Medulla oblongata (tissue), 1 donor: ENCODE results near the gene MATN1.

Source experiments
- DNase-seq: peaks from one replicate; pipeline ENCODE4 v3.0.0-alpha.2; 2015; ENCODE audit errors: extremely low spot score

Gene MATN1

DNA sequence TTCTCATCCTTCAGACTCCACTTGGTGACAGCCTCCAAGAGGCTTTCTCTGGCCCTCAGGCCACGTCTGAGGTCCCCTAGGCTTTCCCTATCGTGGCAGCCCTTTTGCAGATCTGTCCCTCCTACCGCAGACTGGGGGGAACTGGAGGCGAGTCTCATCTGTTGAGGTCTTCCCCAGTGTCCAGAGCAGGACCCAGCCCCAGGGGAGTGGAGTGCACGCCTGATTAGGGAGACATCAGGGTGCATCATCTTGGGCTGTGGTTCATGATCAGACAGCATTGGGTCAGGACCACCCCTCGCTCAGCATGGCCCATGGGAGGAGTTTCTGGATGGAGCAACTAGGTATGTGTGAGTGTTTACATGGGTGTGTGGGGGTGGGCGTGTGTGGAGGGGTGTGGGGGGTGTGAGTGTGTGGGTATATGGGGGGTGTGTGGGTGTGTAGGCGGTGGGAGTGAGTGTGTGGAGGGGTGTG is 8.5 kb upstream of the MATN1 start:
- DNase-seq, result no peak

- no peak for DNase-seq
These were observed 7.9 kb upstream of the MATN1 start for GRCh38 chr1:30731109-30731805.

DNA sequence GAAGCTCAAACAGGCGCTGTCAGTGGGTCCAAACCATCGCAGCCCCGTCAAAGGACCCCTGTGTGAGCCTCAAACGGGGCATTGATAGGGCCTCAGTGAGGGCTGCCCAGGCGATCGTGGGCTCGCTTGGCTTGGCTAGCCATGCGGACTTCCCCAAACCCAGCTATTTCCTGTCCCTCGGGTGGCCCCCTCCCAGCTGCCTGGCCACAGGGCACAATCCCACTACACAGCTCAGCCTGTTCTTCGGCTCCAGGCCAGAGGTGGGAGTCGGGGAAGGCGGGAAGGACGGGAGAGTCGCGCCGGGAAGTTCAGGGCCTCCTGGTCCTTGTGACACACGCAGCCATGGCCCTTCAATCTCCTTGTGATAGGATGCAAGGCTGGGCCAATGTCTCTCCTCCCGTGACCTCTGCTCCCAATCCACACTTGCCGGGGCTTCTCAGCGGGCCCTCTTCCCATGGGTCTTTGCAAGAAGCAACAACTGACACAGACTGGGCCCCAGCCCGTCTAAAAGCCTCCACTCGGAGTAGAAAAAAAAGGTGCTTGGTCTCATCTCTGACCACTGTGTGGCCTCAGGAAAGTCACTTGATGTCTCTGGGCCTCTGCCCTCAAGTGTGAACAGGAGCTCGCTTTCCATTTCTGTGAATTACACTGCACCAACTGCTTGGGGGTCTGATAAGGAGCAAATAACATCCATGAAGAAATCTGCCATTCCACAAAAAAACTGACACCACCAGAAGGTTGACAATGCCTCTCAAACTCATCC is 7.1 kb upstream of the MATN1 start:
- no peak for DNase-seq

DNA sequence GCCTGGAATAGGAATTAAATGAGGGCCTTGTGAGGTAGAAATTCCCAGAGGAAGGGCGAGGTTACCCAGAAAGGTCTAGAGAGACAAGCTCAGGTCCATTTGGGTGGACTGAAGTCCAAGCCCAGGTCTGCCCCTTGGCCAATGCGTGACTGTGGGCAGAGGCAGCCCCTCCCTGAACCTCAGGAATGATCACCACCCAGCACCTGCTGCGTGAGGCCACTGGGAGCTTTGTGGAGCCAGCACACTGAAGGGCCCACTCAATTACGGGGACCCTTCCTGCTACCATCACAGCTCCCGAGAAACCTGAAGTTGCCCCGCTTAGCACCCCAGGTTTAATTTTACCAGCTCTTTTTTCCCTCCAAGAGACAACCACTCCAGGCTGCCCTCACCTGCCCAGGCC is 6.5 kb upstream of the MATN1 start:
- no peak for DNase-seq

DNA sequence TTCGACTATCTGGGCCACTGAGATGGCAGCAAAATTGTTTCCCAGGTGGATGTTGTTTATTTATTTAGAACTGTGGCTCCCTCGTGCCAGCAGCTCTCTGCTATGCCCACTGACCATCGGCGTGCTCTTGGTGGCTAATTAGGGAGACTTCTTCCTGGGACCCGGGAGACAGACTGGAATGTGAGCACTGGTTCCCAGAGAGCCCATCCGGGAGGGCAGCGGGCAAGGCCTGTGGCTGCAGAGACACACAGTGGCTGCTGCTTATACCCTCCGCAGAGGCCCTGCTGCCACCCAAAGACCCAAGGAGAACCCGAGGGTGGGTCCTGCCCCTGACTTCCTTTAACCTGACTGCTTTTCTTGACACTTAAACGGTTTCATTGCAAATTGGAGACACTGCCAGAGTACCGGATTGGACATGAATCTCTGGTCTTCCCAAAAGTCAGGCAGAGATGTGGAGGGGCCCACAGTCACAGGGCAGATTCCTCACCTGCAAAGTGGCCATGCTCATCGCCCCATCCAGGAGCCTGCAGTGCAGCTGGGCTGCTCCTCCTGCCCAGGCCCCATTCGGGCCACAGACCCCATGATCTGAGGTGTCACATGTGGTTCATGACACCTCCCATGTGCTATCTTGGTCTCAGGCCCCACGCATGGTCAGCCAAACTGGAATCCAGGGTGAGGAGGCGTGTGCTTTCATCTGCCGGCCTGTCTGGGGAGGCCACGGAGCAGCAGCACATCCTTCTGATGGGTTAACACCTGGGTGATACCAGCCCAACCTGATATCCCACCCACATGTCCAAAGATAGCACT is 5.7 kb upstream of the MATN1 start:
- no peak for DNase-seq

- DNase-seq, result no peak
These were observed 5.0 kb upstream of the MATN1 start for GRCh38 chr1:30728340-30728739.

GRCh38 chr1:30727824-30728223 is 4.4 kb upstream of the MATN1 start:
- DNase-seq, result no peak

DNA sequence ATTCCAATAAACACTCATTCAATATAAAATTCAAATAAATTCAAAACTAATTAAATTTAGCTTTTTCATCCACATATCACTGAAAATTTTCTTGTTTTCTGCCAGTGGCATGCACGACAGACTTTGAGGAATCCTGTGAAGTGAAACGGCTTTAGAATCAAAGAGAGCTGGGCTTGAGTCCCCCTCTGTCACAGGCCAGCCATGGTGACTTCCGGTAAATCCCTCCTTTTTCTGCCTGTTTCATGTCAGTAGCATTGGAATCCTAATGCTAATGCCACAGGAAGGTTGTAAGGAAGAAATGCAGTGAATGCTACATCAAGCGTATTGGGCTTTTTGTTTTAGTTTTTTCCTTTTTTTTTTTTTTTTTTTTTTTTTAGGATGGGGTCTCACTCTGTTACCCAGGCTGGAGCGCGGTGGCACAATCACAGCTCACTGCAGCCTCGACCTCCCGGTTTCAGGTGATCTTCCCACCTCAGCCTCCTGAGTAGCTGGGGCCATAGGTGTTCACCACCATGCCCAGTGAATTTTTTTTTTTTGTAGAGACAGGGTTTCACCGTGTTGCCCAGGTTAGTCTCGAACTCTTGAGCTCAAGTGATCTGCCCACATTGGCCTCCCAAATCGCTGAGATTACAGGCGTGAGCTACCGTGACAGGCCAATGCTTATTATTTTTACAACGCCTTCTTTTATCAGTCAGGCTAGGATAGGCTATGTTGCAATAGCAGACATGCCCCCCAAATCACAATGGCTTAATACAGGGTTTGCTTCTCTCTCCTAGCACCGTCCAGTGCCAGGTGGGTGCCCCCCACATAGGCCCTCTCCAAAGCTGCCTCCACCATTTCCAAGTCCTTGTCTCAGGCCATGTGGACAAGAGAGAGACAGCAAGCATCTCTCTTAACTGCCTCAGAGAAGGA is 3.6 kb upstream of the MATN1 start:
- DNase-seq, result no peak

- no peak for DNase-seq
These were observed 2.9 kb upstream of the MATN1 start for GRCh38 chr1:30726236-30726635.

- DNase-seq, result peak; percentile 82
These were observed 2.2 kb upstream of the MATN1 start for GRCh38 chr1:30725450-30726095.

DNA sequence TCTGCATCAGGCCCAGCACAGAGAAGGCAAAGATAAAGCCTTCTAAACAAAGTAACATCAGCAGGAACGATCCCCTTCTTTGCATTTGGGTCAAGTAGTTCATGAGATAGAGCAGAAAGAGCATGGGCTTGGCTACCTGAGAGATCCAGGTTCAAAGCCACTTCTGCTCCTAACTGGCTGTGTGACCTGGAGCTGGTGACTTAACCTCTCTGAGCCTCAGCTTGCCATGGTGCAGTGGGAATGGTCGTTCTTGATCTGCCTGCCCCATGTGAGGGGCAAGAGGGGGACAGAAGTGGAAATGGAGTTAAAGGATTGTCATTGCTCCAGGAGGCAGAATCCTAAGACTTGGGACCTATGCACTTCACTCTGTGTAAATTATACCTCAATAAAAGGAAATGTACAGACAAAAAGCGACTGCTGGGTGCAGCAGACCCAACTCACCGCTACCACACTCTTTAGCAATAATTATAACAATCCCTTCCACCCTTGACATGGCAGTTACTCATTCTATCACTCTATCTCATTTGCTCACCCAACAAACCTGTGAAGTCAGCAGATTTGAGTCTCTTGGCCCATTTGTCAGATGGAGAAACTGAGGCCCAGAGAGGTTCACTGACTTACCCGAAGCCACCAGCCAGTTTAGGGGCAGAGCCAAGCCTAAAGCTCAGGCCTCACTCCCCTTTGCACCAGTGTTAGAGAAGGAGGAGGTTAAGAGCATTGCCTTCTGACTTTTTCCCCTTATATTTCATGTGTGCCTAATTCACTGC is 1.5 kb upstream of the MATN1 start:
- no peak for DNase-seq

DNA sequence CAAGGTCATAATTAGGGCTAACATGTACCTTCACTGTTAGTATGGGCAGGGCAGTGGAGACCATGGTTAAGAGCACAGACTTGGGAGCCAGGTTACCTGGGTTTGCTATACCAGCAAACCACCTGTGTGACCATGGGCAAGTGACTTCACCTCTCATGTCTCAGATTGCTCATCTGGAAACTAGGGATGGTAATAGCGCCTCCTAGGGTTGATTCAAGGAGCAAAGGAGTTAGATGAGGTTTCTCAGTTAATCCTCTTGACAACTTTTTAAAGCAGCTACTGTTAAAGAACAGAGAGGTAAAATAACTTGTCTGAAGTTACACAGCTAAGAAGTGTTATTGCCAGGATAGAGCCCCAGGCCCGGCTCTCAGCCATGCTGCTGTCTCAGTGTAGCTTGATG is 790 bp upstream of the MATN1 start:
- no peak for DNase-seq

DNA sequence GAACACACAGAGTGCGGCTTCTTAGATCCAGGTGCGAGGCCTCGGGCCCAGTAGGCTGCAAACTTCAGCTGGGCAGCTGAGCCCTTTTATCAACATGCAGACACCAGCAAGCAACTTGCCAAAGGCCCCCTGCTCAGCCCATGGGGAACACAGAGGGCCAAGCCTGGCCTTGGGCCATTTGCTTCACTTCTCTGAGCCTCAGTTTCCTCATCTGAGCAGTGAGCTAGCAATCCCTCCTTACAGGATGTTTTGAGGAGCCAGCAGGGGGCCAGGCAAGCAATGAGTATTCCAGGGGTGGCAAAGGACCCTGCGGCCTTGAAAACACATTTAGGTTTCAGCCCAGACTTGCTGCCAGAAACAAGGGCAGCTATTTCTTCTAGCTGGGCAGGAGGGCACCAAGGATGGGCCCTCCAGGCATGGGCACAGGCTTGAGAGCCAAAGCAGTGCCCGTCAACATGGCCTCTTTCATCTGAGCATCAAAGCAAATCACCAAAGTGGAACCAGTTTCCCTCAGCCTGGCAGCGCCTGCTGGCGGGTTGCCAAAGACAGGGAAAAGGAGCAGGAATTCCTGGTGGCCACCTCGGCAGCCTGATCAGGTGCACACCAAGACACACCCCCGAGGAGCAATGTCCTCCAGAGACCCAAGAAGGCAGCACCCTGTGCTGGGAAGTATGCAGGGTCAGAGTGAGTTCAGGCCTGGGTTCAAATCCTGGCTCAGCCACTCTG is 1.4 kb downstream of the MATN1 start:
- no peak for DNase-seq

DNA sequence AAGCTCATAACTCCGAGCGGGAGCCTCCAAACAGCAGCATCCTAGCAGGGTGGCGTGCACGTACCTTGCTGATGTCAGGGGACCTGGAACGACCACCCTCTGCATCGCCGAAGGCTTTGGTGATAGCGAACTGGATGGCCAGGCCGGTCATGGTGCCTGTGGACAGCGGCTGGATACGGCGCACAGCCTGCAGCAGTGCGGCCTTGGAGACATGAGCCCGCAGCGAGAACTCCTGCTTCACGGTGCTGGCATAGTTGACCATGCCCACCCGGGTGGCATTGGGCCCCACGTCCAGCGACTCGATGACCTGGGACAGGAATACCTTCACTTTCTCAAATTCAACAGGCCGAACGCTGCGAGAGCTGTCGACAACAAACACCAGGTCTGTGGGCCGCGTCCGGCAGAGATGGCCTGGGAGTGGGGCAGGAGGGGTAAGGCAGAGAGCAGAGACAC is 2.0 kb downstream of the MATN1 start:
- no peak for DNase-seq

DNA sequence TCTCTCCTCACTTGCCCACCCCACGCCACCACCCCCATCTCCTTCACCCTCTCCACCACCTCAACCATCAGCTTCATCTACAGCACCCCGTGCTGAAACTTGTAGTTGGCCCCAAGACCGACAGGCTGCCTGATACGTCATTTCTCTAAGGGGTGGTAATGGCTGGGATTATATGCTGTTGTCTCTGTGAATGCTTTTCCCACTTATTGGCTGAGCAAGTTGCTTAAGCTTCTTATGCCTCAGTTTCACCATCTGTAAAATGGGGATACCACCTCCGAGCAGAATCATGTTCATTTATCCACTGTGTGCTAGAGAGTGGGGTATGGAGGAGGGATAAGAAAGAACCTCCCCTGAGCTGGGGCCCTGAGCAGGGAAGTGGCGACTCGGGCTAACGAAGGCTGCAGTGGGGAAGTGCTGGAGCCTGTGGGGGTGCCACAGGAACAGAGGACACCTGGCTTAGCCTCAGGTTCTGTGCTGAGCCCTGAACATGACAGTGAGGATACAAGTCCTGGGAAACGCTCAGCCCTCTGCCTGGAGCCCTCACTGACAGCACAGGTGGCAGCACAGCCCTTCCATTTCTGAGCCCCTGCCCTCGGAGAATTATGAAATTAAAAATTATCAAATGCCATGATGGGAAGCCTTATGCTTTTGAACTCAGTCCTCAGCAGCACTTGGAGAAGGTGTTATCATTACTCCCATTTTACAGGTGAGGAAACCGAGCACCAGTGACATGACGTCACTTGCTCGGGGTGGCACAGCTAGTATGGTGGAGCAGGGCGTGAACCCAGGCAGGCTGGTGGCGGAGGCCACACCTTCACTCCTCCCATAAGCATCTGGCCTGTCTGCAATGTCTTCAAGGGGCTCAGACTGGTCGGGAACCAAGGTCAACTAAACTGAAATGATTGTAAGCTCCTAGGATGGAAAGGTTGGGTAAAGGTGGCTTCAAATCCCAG is 2.8 kb downstream of the MATN1 start:
- DNase-seq, result no peak

DNA sequence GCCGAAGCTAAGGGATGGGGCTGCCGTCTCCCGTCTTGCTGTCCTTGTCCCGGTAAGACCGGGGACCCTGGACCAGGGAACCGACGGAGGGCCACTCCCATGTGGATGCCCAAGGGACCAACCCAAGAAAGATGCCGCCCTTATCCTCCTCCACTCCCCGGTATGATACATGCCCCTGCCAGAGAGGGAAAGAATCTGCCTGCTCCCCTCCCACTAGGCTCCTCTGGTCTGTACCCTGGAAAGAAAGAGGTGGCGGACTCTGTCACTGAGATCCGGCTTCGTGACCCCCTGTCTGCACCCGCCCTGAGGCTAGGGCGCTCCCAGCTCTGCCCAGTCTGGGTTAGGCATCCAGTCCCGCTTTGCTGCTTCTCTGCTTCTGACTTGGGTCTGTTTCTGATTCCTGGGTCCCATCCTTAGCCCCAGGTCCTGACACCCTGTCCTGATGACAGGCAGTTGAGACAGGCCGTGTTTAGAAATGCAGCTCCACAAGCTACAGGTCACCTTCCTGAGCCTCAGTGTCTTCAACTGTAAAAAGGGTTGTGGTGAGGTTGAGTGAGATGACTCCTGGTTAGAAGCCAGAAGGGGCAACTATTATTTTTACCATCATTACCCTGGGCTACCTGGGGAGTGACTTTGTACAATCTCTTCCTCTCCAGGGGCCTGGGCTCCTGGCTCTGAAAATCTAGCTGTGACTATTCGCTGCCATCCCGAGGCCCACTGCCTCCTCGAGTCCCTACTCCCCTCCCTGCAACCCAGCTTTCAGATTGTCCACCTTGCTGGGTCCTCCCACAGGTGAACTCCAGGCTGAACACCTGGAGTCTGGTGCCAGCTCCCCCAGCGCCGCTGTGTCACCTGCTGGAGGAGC is 3.7 kb downstream of the MATN1 start:
- peak; percentile 94 for DNase-seq
